HCT116 (cell line): ENCODE measurements around the gene SIL1. TPM values are rescaled to one million over a fixed set of nuclear protein-coding genes. Genes with fewer than 3 reads are reported as not detected.

Source experiments
- ATAC-seq: fragments of 200-7000 bp; cut with Tn5 transposase; 2 replicates; pipeline ENCODE4 v1.9.1; 2020; ENCODE audit warnings: mild to moderate bottlenecking, moderate library complexity
- BruUV-seq: library from RNA; stranded (reverse); fragments of 400-500 nt; replicated peaks from 2 replicates; lab custom pipeline; 2021; lab: Mats Ljungman, UMichigan
- CTCF ChIA-PET: fragments of 300-600 bp; sonication (Branson Sonifier 250); formaldehyde crosslinking; loops from one replicate; lab custom pipeline; 2021; ENCODE audit warnings: antibody characterized with exemption; lab: Charles Lee
- POLR2A ChIA-PET: fragments of 300-600, 350-600 bp; sonication (Branson Sonifier 250); formaldehyde crosslinking; loops from one replicate; lab custom pipeline; 2021; ENCODE audit warnings: antibody characterized with exemption; lab: Charles Lee
- RAD21 ChIA-PET, 2 experiments: fragments of 300-600 bp; sonication (Branson Sonifier 250); formaldehyde crosslinking; loops; one replicate each; lab custom pipeline; 2023; ENCODE audit warnings: low total read pairs in 2 of 2; ENCODE audit not compliant: uncharacterized antibody in 2 of 2, unreplicated experiment in 2 of 2, low non-redundant PET in 1 of 2; lab: Charles Lee
- DNase-seq: peaks from one replicate; pipeline ENCODE4 v3.0.0-alpha.2; 2010; ENCODE audit warnings: low read depth, low spot score
- H2AFZ ChIP-seq: fragments of 200-600 bp; shearing (Covaris generic), sonication (generic); 2 replicates; pipeline ENCODE4 v1.6.1; 2017; ENCODE audit warnings: low read depth, mixed run types, mixed read lengths, antibody characterized with exemption, low read length; ENCODE audit not compliant: poor library complexity, severe bottlenecking
- H3K27ac ChIP-seq: 2 replicates; pipeline ENCODE4 v1.5.1; 2012; ENCODE audit warnings: low read depth, low read length
- H3K27me3 ChIP-seq: fragments of 200-600 bp; sonication (generic); 2 replicates; pipeline ENCODE4 v1.6.1; 2016; ENCODE audit warnings: mixed run types, low read length, mixed read lengths; ENCODE audit not compliant: insufficient read depth
- H3K36me3 ChIP-seq, 2 experiments: fragments of 200-500 bp in 1 of 2; fragments of 200-600 bp in 1 of 2; sonication (Bioruptor generic) in 1 of 2; sonication (generic) in 1 of 2; 2 replicates each; pipeline versions ENCODE4 v1.5.1 to v1.6.1; 2014 to 2016; ENCODE audit warnings: low read length in 2 of 2, inconsistent platforms in 1 of 2, mixed read lengths in 1 of 2, mixed run types in 1 of 2; ENCODE audit not compliant: insufficient read depth in 2 of 2, control insufficient read depth in 1 of 2
- H3K4me1 ChIP-seq, 2 experiments: fragments of 200-600 bp in 1 of 2; sonication (generic) in 1 of 2; 2 replicates each; pipeline versions ENCODE4 v1.5.1 to v1.6.1; 2012 to 2017; ENCODE audit warnings: low read length in 2 of 2, inconsistent platforms in 1 of 2, mild to moderate bottlenecking in 1 of 2, mixed read lengths in 1 of 2, mixed run types in 1 of 2, moderate library complexity in 1 of 2; ENCODE audit not compliant: insufficient read depth in 2 of 2, control insufficient read depth in 1 of 2
- H3K4me2 ChIP-seq: fragments of 200-600 bp; sonication (generic); 2 replicates; pipeline ENCODE4 v1.6.1; 2017; ENCODE audit warnings: mixed run types, low read length, mixed read lengths
- H3K4me3 ChIP-seq, 2 experiments: fragments of 200-600 bp in 1 of 2; sonication (generic) in 1 of 2; replicated peaks in 1 of 2; 2 replicates each; pipeline ENCODE4 v1.5.1; 2011 to 2016; ENCODE audit warnings: low read length in 2 of 2, control low read depth in 1 of 2, low read depth in 1 of 2, mild to moderate bottlenecking in 1 of 2, mixed read lengths in 1 of 2, mixed run types in 1 of 2
- H3K79me2 ChIP-seq: fragments of 200-600 bp; sonication (generic); 2 replicates; pipeline ENCODE4 v1.6.1; 2017; ENCODE audit warnings: mild to moderate bottlenecking, mixed run types, low read length, moderate library complexity, mixed read lengths; ENCODE audit not compliant: insufficient read depth
- H3K9ac ChIP-seq: fragments of 200-600 bp; sonication (generic); 2 replicates; pipeline ENCODE4 v1.6.1; 2016; ENCODE audit warnings: low read length, mixed read lengths
- H3K9me2 ChIP-seq: fragments of 200-600 bp; sonication (generic), shearing (Covaris generic); 2 replicates; pipeline ENCODE4 v1.6.1; 2017; ENCODE audit warnings: mixed run types, mild to moderate bottlenecking, moderate library complexity; ENCODE audit not compliant: insufficient read depth
- H3K9me3 ChIP-seq, 2 experiments: fragments of 200-500 bp in 1 of 2; fragments of 200-600 bp in 1 of 2; sonication (Bioruptor generic) in 1 of 2; sonication (generic) in 1 of 2; 2 replicates each; pipeline ENCODE4 v1.6.1; 2014 to 2017; ENCODE audit warnings: low read length in 2 of 2, mixed read lengths in 2 of 2, inconsistent platforms in 1 of 2, low read depth in 1 of 2, mild to moderate bottlenecking in 1 of 2, mixed run types in 1 of 2, moderate library complexity in 1 of 2; ENCODE audit not compliant: control insufficient read depth in 1 of 2, insufficient read depth in 1 of 2
- H4K20me1 ChIP-seq: fragments of 200-600 bp; sonication (generic), shearing (Covaris generic); 2 replicates; pipeline ENCODE4 v1.6.1; 2017; ENCODE audit warnings: mixed run types, mild to moderate bottlenecking, moderate library complexity; ENCODE audit not compliant: insufficient read depth
- CBX3 ChIP-seq: IDR thresholded peaks from 2 replicates; pipeline ENCODE4 v1.6.1; 2012; ENCODE audit warnings: low read depth
- CEBPB ChIP-seq: IDR thresholded peaks from 2 replicates; pipeline ENCODE4 v1.6.1; 2012; ENCODE audit warnings: low read depth
- CTCF ChIP-seq, 3 experiments: fragments of 200-600 bp in 1 of 3; sonication (generic) in 1 of 3; IDR thresholded peaks in 2 of 3; conservative IDR thresholded peaks in 1 of 3; 2 replicates each; pipeline ENCODE4 v1.5.1; 2012 to 2017; ENCODE audit warnings: low read depth in 2 of 3, low read length in 2 of 3, antibody characterized with exemption in 1 of 3, borderline replicate concordance in 1 of 3, control low read depth in 1 of 3, mild to moderate bottlenecking in 1 of 3, mixed read lengths in 1 of 3, mixed run types in 1 of 3, moderate library complexity in 1 of 3; ENCODE audit not compliant: insufficient read depth in 1 of 3
- EGR1 ChIP-seq: IDR thresholded peaks from 2 replicates; pipeline ENCODE4 v1.6.1; 2012; ENCODE audit warnings: low read depth
- JUND ChIP-seq: IDR thresholded peaks from 2 replicates; pipeline ENCODE4 v1.6.1; 2012
- ZBTB33 ChIP-seq: IDR thresholded peaks from 2 replicates; pipeline ENCODE4 v1.6.1; 2011; ENCODE audit warnings: mild to moderate bottlenecking, low read length, moderate library complexity; ENCODE audit not compliant: insufficient replicate concordance; ENCODE audit errors: extremely low read depth
- intact Hi-C: fragments of 100-400 bp; cut with micrococcal nuclease; formaldehyde crosslinking; loops from 2 replicates; pipeline ENCODE4 v1.10.0; 2022
- total RNA-seq: library from RNA; stranded (reverse); gene quantifications from one replicate; pipeline ENCODE4 v1.2.1, GENCODE V29; 2021; ENCODE audit not compliant: unreplicated experiment

Gene SIL1
- total RNA-seq, 1 experiment from 2014 or later, result 34.0 TPM

GRCh38 chr5:139025651-139026050 lies 172.5 kb downstream of the SIL1 start:
- no TSS peak for BruUV-seq
- H3K36me3 ChIP-seq, result no peaks in the 10 kb centered on the region
- no peak overlapping the region for H3K9ac ChIP-seq
- no peak overlapping the region for H2AFZ ChIP-seq
- H4K20me1 ChIP-seq, result no peaks in the 10 kb centered on the region
- no peaks in the 10 kb centered on the region for H3K27me3 ChIP-seq
- ATAC-seq (no peak), DNase-seq (no peak)
- TF ChIP-seq ZBTB33 (no peak), CTCF (IDR thresholded peaks at IDR 0.05 in 2 of 3, conservative IDR thresholded peaks at IDR 0.05 in 1 of 3; ENCODE audit: borderline replicate concordance in 1 of 3, insufficient read depth in 1 of 3, low read depth in 2 of 3, low read length in 2 of 3) (no peak), EGR1 (no peak), CEBPB (no peak), CBX3 (no peak), JUND (no peak)
- CTCF ChIA-PET, result no interaction called here
- H3K9me3 ChIP-seq, result no peaks in the 10 kb centered on the region
- H3K79me2 ChIP-seq, result no peaks in the 10 kb centered on the region
- no peak overlapping the region for H3K4me2 ChIP-seq
- H3K27ac ChIP-seq, result no peak overlapping the region
- POLR2A ChIA-PET, result no interaction called here
- intact Hi-C loops, result no loop called here
- RAD21 ChIA-PET, result no interaction called here
- H3K9me2 ChIP-seq, result no peaks in the 10 kb centered on the region
- H3K4me1 ChIP-seq, result peaks cover 0 to 5% of the 10 kb centered on the region in 2 experiments; a peak in 3 of 4 replicates
- H3K4me3 ChIP-seq, result no peak overlapping the region
